CD4-positive, alpha-beta T cell treated with Interleukin-12 subunit alpha and Interleukin-12 subunit beta, for 1 hour (primary cell): ENCODE data around the gene SAFB2.
"Not testable (repeated sequence)": the region's sequence is repeated elsewhere in the genome, so short reads cannot be mapped to it uniquely, and the experiment has no call there.

Experiments used
- DNase-seq: peaks from one replicate; pipeline ENCODE4 v3.0.0-alpha.2; 2020

SAFB2 gene

GRCh38 chr19:5632241-5632612, 9.7 kb upstream of the SAFB2 start:
- DNase-seq: no peak

- no peak for DNase-seq
These were observed 9.1 kb upstream of the SAFB2 start for GRCh38 chr19:5631567-5632240.

- DNase-seq: no peak
These were observed 6.4 kb upstream of the SAFB2 start for GRCh38 chr19:5628919-5629481.

GRCh38 chr19:5628461-5628860, 5.9 kb upstream of the SAFB2 start:
- DNase-seq: no peak

GRCh38 chr19:5627395-5627904, 4.9 kb upstream of the SAFB2 start:
- DNase-seq: peak; percentile 35

GRCh38 chr19:5625641-5626040, 3.1 kb upstream of the SAFB2 start:
- DNase-seq: no peak

GRCh38 chr19:5624741-5625278, 2.2 kb upstream of the SAFB2 start:
- DNase-seq: no peak

GRCh38 chr19:5624018-5624663, 1.6 kb upstream of the SAFB2 start:
- DNase-seq: peak; percentile 17

GRCh38 chr19:5623397-5624017, 931 bp upstream of the SAFB2 start:
- DNase-seq: peak; percentile 24

GRCh38 chr19:5621945-5622464, 571 bp downstream of the SAFB2 start:
- DNase-seq: no peak

- peak; percentile 13 for DNase-seq
These were observed 1.1 kb downstream of the SAFB2 start for GRCh38 chr19:5621311-5621944.

- DNase-seq: no peak
These were observed 2.6 kb downstream of the SAFB2 start for GRCh38 chr19:5619946-5620345.

GRCh38 chr19:5618591-5618990, 4.0 kb downstream of the SAFB2 start:
- no peak for DNase-seq

- no peak for DNase-seq
These were observed 5.5 kb downstream of the SAFB2 start for GRCh38 chr19:5617080-5617479.

- no peak for DNase-seq
These were observed 6.7 kb downstream of the SAFB2 start for GRCh38 chr19:5615756-5616327.

GRCh38 chr19:5612891-5613865, 9.4 kb downstream of the SAFB2 start:
- DNase-seq: no peak

GRCh38 chr19:5609881-5610448, 12.6 kb downstream of the SAFB2 start:
- DNase-seq: no peak

GRCh38 chr19:5608766-5609165, 13.8 kb downstream of the SAFB2 start:
- not testable (repeated sequence) for DNase-seq

- no peak for DNase-seq
These were observed 14.3 kb downstream of the SAFB2 start for GRCh38 chr19:5608291-5608690.
